Measurements from ENCODE around the gene HLA-DQB2. TPM values are rescaled to one million over a fixed set of nuclear protein-coding genes. Genes with fewer than 3 reads are reported as not detected.

The HLA-DQB2 gene
- total and polyA plus RNA-seq, 2 of the 4 experiments (the other 2 are of a cell fraction): not detected

- H2AK5ac ChIP-seq (ENCODE audit: low read depth, low read length): no peak overlapping the region
- WGBS, 2 experiments (ENCODE audit: extremely low coverage in 2 of 2, insufficient read length in 1 of 2): no CpG with 5 or more reads among the region's 3 CpGs
- no peak overlapping the region for H3K4me2 ChIP-seq (ENCODE audit: low read depth, low read length)
- H3K4me3 ChIP-seq (ENCODE audit: insufficient read depth, low read depth, low read length): no peak overlapping the region
- peaks cover 1% of the 10 kb centered on the region; the same call in 1 of the 2 replicates for H3K27me3 ChIP-seq (ENCODE audit: control insufficient read depth, insufficient read depth, low read length)
- intact Hi-C loops (cut with micrococcal nuclease) (no loop called here), dilution Hi-C loops (cut with HindIII; ENCODE audit: low sequenced_read_pairs, unreplicated experiment) (no loop called here), in situ Hi-C loops (cut with MboI; ENCODE audit: low sequenced_read_pairs) (no loop called here)
- H3K56ac ChIP-seq (ENCODE audit: extremely low read depth, insufficient read depth, low read length): no peak overlapping the region
- H3K9ac ChIP-seq (ENCODE audit: low read depth, low read length): no peak overlapping the region
- TF ChIP-seq RCOR1 (IDR thresholded peaks at IDR 0.05; ENCODE audit: insufficient replicate concordance, low read length) (no peak), CEBPB (IDR thresholded peaks at IDR 0.05; ENCODE audit: low read depth, low read length) (no peak), SMC3 (IDR thresholded peaks at IDR 0.05; ENCODE audit: low read depth, low read length) (no peak), CTCF (conservative IDR thresholded peaks at IDR 0.05; ENCODE audit: low read depth, low read length) (no peak), MXI1 (IDR thresholded peaks at IDR 0.05; ENCODE audit: borderline replicate concordance, low read depth, low read length) (no peak), RFX5 (IDR thresholded peaks at IDR 0.05; ENCODE audit: low read depth, low read length) (no peak), FOS (IDR thresholded peaks at IDR 0.05; ENCODE audit: low read depth, low read length) (no peak), NFE2L2 (IDR thresholded peaks at IDR 0.05; ENCODE audit: low read depth, low read length) (no peak), MAFK (IDR thresholded peaks at IDR 0.05; ENCODE audit: low read depth, low read length) (no peak), CHD1 (IDR thresholded peaks at IDR 0.05; ENCODE audit: low read depth, low read length) (no peak), RAD21 (IDR thresholded peaks at IDR 0.05; ENCODE audit: low read length) (no peak), ELK1 (IDR thresholded peaks at IDR 0.05; ENCODE audit: borderline replicate concordance, low read depth, low read length) (no peak), MAZ (IDR thresholded peaks at IDR 0.05; ENCODE audit: borderline replicate concordance, low read depth, low read length) (no peak), USF2 (IDR thresholded peaks at IDR 0.05; ENCODE audit: low read depth, low read length) (no peak), POLR2A (IDR thresholded peaks at IDR 0.05; ENCODE audit: low read depth, low read length) (no peak), BHLHE40 (IDR thresholded peaks at IDR 0.05; ENCODE audit: low read depth, low read length) (no peak)
- no peak overlapping the region for H2BK15ac ChIP-seq (ENCODE audit: low read depth, low read length)
- H3K18ac ChIP-seq (ENCODE audit: low read depth, low read length): no peak overlapping the region
- H4K8ac ChIP-seq (ENCODE audit: low read depth in 2 of 2, low read length in 2 of 2): no peak overlapping the region
- no peaks in the 10 kb centered on the region for H3K4me1 ChIP-seq (ENCODE audit: control insufficient read depth, insufficient read depth, low read length)
- DNase-seq: no peak
- H3K14ac ChIP-seq (replicated peaks; ENCODE audit: low read depth, low read length): no peak overlapping the region
- BruUV-seq (replicated peaks): no TSS peak
- H3K27ac ChIP-seq (ENCODE audit: insufficient read depth, low read length): no peak overlapping the region
- H3K36me3 ChIP-seq (ENCODE audit: control insufficient read depth, insufficient read depth, low read length): no peaks in the 10 kb centered on the region
- no peaks in the 10 kb centered on the region for H4K20me1 ChIP-seq (ENCODE audit: insufficient read depth, low read length)
- no peak overlapping the region for H2BK120ac ChIP-seq (ENCODE audit: low read depth, low read length)
- ChIA-PET CTCF (no interaction called here), POLR2A (ENCODE audit: unreplicated experiment) (no interaction called here)
- H2AFZ ChIP-seq (replicated peaks; ENCODE audit: low read length, poor library complexity): no peak overlapping the region
- H3K23ac ChIP-seq (ENCODE audit: low read depth, low read length): no peak overlapping the region
- H3K9me1 ChIP-seq (ENCODE audit: insufficient read depth, low read length): no peaks in the 10 kb centered on the region
- no peaks in the 10 kb centered on the region for H3K9me3 ChIP-seq (ENCODE audit: control insufficient read depth, insufficient read depth, low read length)
- H3K79me1 ChIP-seq (ENCODE audit: low read depth in 1 of 2, low read length in 2 of 2): no peaks in the 10 kb centered on the region
- H4K5ac ChIP-seq (ENCODE audit: low read depth, low read length): no peak overlapping the region
- H2BK20ac ChIP-seq (ENCODE audit: low read depth, low read length): no peak overlapping the region
- H4K91ac ChIP-seq (ENCODE audit: insufficient read depth, low read depth, low read length): no peak overlapping the region
- no peak overlapping the region for H2AK9ac ChIP-seq (replicated peaks; ENCODE audit: low read depth, low read length, poor library complexity)
- no peak overlapping the region for H2BK5ac ChIP-seq (ENCODE audit: low read depth, low read length, poor library complexity, severe bottlenecking)
- ATAC-seq (ENCODE audit: low read depth): no peak
- H3K4ac ChIP-seq (ENCODE audit: low read depth, low read length): no peak overlapping the region
These were observed 46.9 kb downstream of the HLA-DQB2 start for GRCh38 chr6:32716396-32716795.
